ENCODE results near the gene OR10Z1. TPM values are rescaled to one million over a fixed set of nuclear protein-coding genes. Genes with fewer than 3 reads are reported as not detected.

The OR10Z1 gene
- total RNA-seq, 1 donor from 2014 or later: not detected

DNA sequence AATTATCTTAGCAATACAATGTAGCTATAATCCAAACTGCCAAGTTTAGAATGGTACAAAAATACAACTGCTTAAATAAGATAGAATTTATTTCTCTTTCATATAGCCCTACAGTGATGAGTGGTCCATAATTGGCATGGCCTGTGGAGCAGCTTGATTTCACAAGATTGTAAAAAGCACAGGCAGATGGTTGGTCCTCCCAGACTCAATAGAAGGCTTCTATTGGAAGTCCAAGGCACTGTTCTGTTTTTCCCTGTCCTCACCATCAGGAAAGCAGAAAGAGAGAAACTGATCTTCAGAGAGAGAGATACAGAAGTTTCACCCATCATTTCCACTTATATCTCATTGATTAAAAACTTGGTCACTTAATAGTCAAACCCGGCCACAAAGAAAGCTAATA, 32.8 kb upstream of the OR10Z1 start:
- no peaks in the 10 kb centered on the region for H3K36me3 ChIP-seq
- H3K9me3 ChIP-seq: no peaks in the 10 kb centered on the region
- no peak overlapping the region for H3K4me3 ChIP-seq
- H3K4me1 ChIP-seq: no peaks in the 10 kb centered on the region
- intact Hi-C loops (cut with DNase I): no loop called here
- H3K27ac ChIP-seq: no peak overlapping the region
- no peak for DNase-seq (ENCODE audit: extremely low spot score in 2 of 2)
- TF ChIP-seq POLR2AphosphoS5 (IDR thresholded peaks at IDR 0.05; ENCODE audit: insufficient read depth in 1 of 2, low read depth in 1 of 2): no peak
- TF ChIP-seq POLR2A (IDR thresholded peaks at IDR 0.05): no peak
- no peak for TF ChIP-seq CTCF (IDR thresholded peaks at IDR 0.05)
- no peaks in the 10 kb centered on the region for H3K27me3 ChIP-seq

GRCh38 chr1:158577561-158577960, 27.5 kb upstream of the OR10Z1 start:
- no peaks in the 10 kb centered on the region for H3K4me1 ChIP-seq
- no peak overlapping the region for H3K4me3 ChIP-seq
- no peaks in the 10 kb centered on the region for H3K36me3 ChIP-seq
- no peaks in the 10 kb centered on the region for H3K27me3 ChIP-seq
- H3K27ac ChIP-seq: no peak overlapping the region
- intact Hi-C loops (cut with DNase I): no loop called here
- no peaks in the 10 kb centered on the region for H3K9me3 ChIP-seq
- no peak for DNase-seq (ENCODE audit: extremely low spot score in 2 of 2)
- TF ChIP-seq CTCF (IDR thresholded peaks at IDR 0.05) (no peak), POLR2A (IDR thresholded peaks at IDR 0.05) (no peak), POLR2AphosphoS5 (IDR thresholded peaks at IDR 0.05; ENCODE audit: insufficient read depth in 1 of 2, low read depth in 1 of 2) (no peak)

DNA sequence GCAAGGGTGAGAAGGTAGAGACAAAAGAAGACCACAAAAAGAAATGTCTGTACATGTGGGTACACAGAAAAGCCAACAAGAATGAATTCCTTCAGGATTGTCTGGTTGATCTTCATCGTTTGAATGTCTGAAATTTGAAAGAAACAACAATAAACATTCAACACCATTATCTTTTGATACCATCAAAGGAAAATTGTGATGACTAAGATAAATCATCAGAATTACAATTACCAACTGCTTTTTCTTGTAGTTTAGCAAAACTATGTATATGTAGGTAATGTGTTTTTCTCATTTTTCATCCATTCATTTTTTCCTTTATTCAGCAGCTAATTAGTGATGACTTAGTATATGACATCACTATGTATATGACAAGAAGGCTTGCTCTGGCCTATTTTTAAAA, 25.3 kb upstream of the OR10Z1 start, which contains the start of gene OR10X1:
Gene OR10X1, minus strand, starts transcription at position 167 of the 400 bp plus-strand sequence. Its CDS starts 0 bp downstream, at position 167.
- Histone ChIP-seq H3K4me1 (no peaks in the 10 kb centered on the region), H3K27me3 (no peaks in the 10 kb centered on the region), H3K4me3 (no peak within 1 kb of the TSS), H3K36me3 (no peaks in the 10 kb centered on the region), H3K27ac (no peak within 1 kb of the TSS), H3K9me3 (no peaks in the 10 kb centered on the region)
- no peak for DNase-seq (ENCODE audit: extremely low spot score in 2 of 2)
- TF ChIP-seq POLR2AphosphoS5 (IDR thresholded peaks at IDR 0.05; ENCODE audit: insufficient read depth in 1 of 2, low read depth in 1 of 2) (no peak), POLR2A (IDR thresholded peaks at IDR 0.05) (no peak), CTCF (IDR thresholded peaks at IDR 0.05) (no peak)
- intact Hi-C loops (cut with DNase I): no loop called here

DNA sequence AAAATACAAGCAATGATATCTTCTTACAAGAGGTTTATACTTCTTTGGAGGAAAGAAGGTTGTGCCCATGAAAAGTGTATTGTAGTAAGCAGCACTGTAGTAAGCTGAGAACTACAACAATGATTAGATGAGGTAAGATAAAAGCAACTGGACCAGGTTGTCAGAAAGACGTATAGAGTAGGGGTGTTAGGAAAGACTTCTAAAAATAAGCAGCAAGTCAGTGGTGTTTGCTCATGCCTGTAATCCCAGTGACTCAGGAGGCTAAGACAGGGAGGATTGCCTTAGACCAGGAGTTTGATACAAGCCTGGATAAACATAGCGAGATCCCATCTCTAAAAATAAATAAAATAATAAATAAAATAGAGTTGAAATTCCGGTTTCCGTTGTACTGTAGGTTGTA, 21.1 kb upstream of the OR10Z1 start:
- TF ChIP-seq POLR2AphosphoS5 (IDR thresholded peaks at IDR 0.05; ENCODE audit: insufficient read depth in 1 of 2, low read depth in 1 of 2): no peak
- no peak for TF ChIP-seq CTCF (IDR thresholded peaks at IDR 0.05)
- no peak for TF ChIP-seq POLR2A (IDR thresholded peaks at IDR 0.05)
- Histone ChIP-seq H3K4me1 (no peaks in the 10 kb centered on the region), H3K9me3 (no peaks in the 10 kb centered on the region), H3K27ac (no peak overlapping the region), H3K4me3 (no peak overlapping the region), H3K27me3 (no peaks in the 10 kb centered on the region), H3K36me3 (no peaks in the 10 kb centered on the region)
- DNase-seq (ENCODE audit: extremely low spot score in 2 of 2): no peak
- intact Hi-C loops (cut with DNase I): no loop called here

DNA sequence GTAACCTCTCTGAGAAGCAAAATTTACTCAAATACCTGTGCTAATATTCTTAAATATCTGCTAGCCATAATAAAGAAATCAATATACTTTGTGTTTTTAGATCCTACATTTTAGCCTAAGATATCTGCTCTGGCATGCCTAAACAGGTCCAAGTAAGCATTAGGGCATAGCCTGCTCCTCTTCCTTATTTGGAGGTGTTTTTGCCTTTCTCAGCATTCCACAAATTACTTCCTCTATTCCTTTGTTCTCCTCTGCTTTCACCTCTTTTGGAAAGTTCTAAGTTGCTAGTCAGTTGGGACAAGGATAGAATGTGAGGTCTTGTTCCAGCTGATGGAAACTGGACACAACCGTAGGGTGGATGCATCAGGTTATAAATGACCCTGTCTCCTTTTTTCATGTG, 18.1 kb upstream of the OR10Z1 start:
- TF ChIP-seq CTCF (IDR thresholded peaks at IDR 0.05): no peak
- no peak for TF ChIP-seq POLR2AphosphoS5 (IDR thresholded peaks at IDR 0.05; ENCODE audit: insufficient read depth in 1 of 2, low read depth in 1 of 2)
- no peak for TF ChIP-seq POLR2A (IDR thresholded peaks at IDR 0.05)
- Histone ChIP-seq H3K36me3 (no peaks in the 10 kb centered on the region), H3K27me3 (no peaks in the 10 kb centered on the region), H3K4me3 (no peak overlapping the region), H3K4me1 (no peaks in the 10 kb centered on the region), H3K27ac (no peak overlapping the region), H3K9me3 (no peaks in the 10 kb centered on the region)
- no peak for DNase-seq (ENCODE audit: extremely low spot score in 2 of 2)
- intact Hi-C loops (cut with DNase I): no loop called here

Measured in vagina (tissue), 2 donors.